Osteocyte (in vitro differentiated cells): ENCODE results near the gene MAN1A1. TPM values are rescaled to one million over a fixed set of nuclear protein-coding genes. Genes with fewer than 3 reads are reported as not detected.

Source experiments
- DNase-seq: peaks from one replicate; pipeline ENCODE4 v3.0.0; 2021; ENCODE audit warnings: mixed read lengths; ENCODE audit not compliant: unreplicated experiment; ENCODE audit errors: extremely low spot score
- H3K27ac Mint-ChIP-seq: one replicate; pipeline ENCODE4 v1.8.0; 2021; ENCODE audit warnings: mild to moderate bottlenecking, mixed read lengths; ENCODE audit not compliant: unreplicated experiment
- H3K27me3 Mint-ChIP-seq: one replicate; pipeline ENCODE4 v1.8.0; 2021; ENCODE audit warnings: mixed read lengths; ENCODE audit not compliant: unreplicated experiment
- H3K36me3 Mint-ChIP-seq: one replicate; pipeline ENCODE4 v1.8.0; 2021; ENCODE audit warnings: mixed read lengths; ENCODE audit not compliant: unreplicated experiment
- H3K4me1 Mint-ChIP-seq: one replicate; pipeline ENCODE4 v1.8.0; 2021; ENCODE audit warnings: mixed read lengths; ENCODE audit not compliant: unreplicated experiment
- H3K4me3 Mint-ChIP-seq: one replicate; pipeline ENCODE4 v1.8.0; 2021; ENCODE audit warnings: mild to moderate bottlenecking, moderate library complexity, mixed read lengths; ENCODE audit not compliant: unreplicated experiment
- H3K9me3 Mint-ChIP-seq: one replicate; pipeline ENCODE4 v1.8.0; 2021; ENCODE audit warnings: mixed read lengths; ENCODE audit not compliant: unreplicated experiment
- CTCF ChIP-seq: fragments of 200-600 bp; sonication (generic); IDR thresholded peaks from 2 replicates; pipeline ENCODE4 v1.5.0; 2021; ENCODE audit warnings: antibody characterized with exemption, mild to moderate bottlenecking, moderate library complexity
- total RNA-seq: library from RNA; stranded (reverse); gene quantifications from 2 replicates; pipeline ENCODE4 v1.2.1, GENCODE V29; 2021

The MAN1A1 gene
- total RNA-seq, 1 donor from 2014 or later = 7.0 TPM

- no peaks in the 10 kb centered on the region for H3K4me1 Mint-ChIP-seq
- H3K27me3 Mint-ChIP-seq = peaks cover 7% of the 10 kb centered on the region
- no peaks in the 10 kb centered on the region for H3K36me3 Mint-ChIP-seq
- H3K27ac Mint-ChIP-seq = no peak overlapping the region
- H3K9me3 Mint-ChIP-seq = no peaks in the 10 kb centered on the region
- TF ChIP-seq CTCF = no peak
- DNase-seq = no peak
- no peak overlapping the region for H3K4me3 Mint-ChIP-seq
Measured at GRCh38 chr6:119327810-119328209, 21.8 kb downstream of the MAN1A1 start.

- no peaks in the 10 kb centered on the region for H3K36me3 Mint-ChIP-seq
- H3K9me3 Mint-ChIP-seq = no peaks in the 10 kb centered on the region
- no peaks in the 10 kb centered on the region for H3K4me1 Mint-ChIP-seq
Measured at GRCh38 chr6:119326291-119327005, 23.1 kb downstream of the MAN1A1 start.

GRCh38 chr6:119325559-119326265 lies 23.8 kb downstream of the MAN1A1 start:
- no peak for TF ChIP-seq CTCF
- peaks cover 7% of the 10 kb centered on the region for H3K27me3 Mint-ChIP-seq
- no peak overlapping the region for H3K27ac Mint-ChIP-seq
- DNase-seq = no peak
- no peaks in the 10 kb centered on the region for H3K9me3 Mint-ChIP-seq
- H3K4me1 Mint-ChIP-seq = no peaks in the 10 kb centered on the region
- no peaks in the 10 kb centered on the region for H3K36me3 Mint-ChIP-seq
- H3K4me3 Mint-ChIP-seq = no peak overlapping the region

More at GRCh38 chr6:119326291-119327005, 23.1 kb downstream of the MAN1A1 start:
- Mint-ChIP-seq H3K4me3 (no peak overlapping the region), H3K27me3 (peaks cover 7% of the 10 kb centered on the region), H3K27ac (no peak overlapping the region)
- no peak for TF ChIP-seq CTCF
- no peak for DNase-seq

- H3K27ac Mint-ChIP-seq = no peak overlapping the region
- H3K27me3 Mint-ChIP-seq = peaks cover under 1% of the 10 kb centered on the region
- no peak for DNase-seq
- TF ChIP-seq CTCF = no peak
- no peaks in the 10 kb centered on the region for H3K4me1 Mint-ChIP-seq
- no peak overlapping the region for H3K4me3 Mint-ChIP-seq
- H3K9me3 Mint-ChIP-seq = no peaks in the 10 kb centered on the region
- no peaks in the 10 kb centered on the region for H3K36me3 Mint-ChIP-seq
Measured at GRCh38 chr6:119324718-119325117, 24.8 kb downstream of the MAN1A1 start.

- Mint-ChIP-seq H3K9me3 (no peaks in the 10 kb centered on the region), H3K4me1 (no peaks in the 10 kb centered on the region), H3K27ac (no peak overlapping the region), H3K27me3 (no peaks in the 10 kb centered on the region), H3K36me3 (no peaks in the 10 kb centered on the region), H3K4me3 (no peak overlapping the region)
- no peak for TF ChIP-seq CTCF
- DNase-seq = no peak
Measured at GRCh38 chr6:119323931-119324330, 25.6 kb downstream of the MAN1A1 start.
